ENCODE measurements around the gene RGL4.

RGL4 gene

DNA sequence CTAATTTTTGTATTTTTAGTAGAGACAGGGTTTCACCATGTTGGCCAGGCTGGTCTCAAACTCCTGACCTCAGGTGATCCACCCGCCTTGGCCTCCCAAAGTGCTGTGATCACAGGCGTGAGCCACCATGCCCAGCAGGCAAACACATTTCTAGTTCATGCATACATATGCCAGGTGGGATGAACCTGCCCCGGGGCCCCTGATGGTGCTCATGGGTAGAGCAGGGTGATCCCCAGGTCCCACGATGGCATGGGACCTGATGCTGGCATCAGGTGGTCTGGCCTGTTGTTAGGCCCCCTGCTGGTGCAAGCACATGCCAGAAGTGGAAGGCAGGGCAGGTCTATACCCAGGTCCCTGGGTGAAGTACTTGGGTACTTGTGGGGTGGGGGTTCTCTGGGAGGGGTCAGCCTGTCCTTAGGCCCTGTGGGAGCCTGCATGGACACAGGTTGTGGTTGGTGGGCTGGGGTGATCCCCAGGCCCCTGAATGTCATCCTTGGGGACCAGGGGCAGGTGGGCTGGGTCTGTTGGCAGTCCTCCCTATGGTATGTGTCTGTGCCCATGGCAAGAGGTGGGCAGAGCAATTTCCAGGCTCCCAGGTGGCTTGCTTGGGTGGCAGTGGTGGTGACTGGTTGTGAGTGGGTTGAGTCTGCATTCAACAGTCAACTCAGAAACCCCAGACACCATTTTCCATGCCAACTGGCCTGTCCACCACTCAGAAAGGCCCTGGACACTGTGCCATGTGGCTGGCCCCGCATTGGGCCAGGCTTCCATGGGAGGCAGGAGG lies 9.6 kb upstream of the RGL4 start:
- no peak for FAIRE-seq

DNA sequence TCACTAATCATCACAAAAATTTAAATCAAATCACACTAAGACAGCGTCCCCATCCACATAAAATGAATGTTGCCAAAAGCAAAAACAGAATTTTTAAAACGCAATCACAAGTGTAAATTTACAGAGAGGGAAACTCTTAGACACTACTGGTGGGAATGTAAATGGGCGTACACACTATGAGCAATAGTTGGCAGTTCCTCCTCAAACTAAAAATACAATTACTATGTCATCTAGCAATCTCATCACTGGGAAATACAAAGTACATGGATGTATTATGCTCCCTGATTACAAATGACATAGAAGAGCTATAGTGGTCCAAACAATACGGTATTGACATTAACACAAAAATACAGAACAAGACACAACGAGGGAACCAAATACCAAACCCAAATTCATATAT lies 8.7 kb upstream of the RGL4 start:
- no peak for FAIRE-seq

GRCh38 chr22:23682827-23683355 lies 7.9 kb upstream of the RGL4 start:
- no peak for FAIRE-seq

- FAIRE-seq = no peak
These were observed 7.3 kb upstream of the RGL4 start for GRCh38 chr22:23683545-23683944.

DNA sequence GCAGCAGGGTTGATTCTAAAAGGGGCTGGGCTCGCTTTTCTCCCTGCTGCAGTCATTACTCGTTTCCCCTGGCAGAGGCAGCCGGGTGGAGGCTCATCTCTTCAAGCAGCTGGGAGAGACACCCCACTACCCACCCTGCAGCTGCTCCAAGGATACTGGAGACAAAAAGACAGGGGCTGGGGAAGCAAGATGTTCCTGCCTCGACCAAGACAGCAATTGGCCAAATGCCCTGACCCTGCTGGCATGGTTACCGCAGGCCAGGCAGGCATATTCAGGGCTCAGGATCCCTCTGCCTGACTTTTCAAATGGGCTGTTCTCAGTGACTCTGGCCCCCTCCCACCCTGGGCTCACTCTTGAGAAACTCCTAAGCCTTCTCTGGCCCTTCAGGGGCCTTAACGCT lies 6.8 kb upstream of the RGL4 start:
- FAIRE-seq = no peak

GRCh38 chr22:23684561-23685031 lies 6.2 kb upstream of the RGL4 start:
- FAIRE-seq = no peak

DNA sequence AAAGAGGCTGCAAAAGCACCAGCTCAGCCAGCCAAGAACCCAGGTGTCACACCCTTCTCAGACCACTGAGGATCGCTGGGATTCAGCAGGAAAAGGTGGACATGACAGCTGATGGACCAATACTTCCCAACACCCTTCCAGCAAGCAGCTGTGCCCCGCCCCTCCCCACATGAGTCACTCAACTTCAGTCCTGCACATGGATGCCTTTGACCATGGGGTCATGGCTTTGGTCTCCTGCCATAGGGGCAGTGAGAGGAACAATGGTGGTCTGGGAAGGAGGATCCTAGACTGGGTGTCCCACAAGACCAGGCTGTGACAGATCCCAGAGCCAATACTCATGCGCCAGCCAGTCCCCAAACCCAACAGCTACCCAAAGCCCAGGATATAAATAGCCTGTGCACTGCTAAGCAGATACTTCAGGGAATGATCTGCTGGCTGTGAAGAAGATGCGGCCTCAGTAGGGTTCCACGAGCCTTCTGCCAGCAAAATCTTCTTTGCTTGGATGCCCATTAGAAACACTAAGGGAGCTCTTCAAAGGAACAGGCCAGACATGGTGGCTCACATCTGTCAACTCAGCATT lies 5.5 kb upstream of the RGL4 start:
- no peak for FAIRE-seq

DNA sequence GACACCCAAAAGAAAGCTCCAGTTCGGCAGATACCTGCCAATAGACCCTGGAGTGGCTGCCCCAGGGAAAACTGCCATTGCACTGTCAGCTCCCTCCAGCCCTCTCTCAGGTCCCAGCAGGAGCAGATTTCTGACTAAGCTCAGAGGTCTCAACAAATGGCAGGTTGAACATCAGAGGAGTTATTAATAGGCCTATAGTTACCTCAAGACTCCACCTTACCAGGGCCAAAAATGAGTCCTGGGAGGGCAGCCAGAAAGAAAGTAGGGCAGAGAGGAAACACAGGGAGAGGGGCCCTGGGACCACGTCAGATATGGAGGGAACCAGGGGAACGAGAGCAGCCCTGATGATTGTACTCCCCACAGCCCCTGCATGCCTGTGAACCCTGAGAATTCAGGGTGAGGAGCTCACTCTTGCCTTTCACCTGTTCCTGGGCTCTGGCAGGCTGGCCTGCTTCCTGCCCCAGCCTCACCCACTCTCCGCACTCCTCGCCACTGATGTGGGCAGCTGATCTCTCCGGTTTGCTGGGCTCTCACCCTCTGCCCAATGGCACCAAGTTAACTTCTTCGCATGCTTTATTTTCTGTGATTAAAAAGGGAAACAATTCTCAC lies 4.3 kb upstream of the RGL4 start:
- no peak for FAIRE-seq

DNA sequence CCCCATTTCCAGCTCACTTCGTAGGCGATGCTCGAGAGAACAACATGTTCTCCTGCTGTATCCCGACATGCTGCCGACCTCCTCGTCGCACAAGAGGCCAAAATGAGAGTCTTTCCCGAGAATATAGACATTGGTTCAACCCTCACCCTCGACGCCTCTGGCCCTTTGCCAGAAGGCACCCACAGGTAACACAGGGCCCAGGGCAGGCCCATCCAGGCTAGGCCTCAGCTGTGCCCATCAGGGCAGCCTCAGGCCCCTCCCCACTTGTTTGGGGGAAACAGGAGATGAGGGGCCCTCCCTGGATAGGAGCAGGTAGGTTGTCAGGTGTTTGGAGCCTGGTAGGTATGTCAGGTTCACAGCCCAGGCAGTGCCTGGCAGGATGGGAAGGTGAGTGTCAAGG lies 2.7 kb upstream of the RGL4 start:
- FAIRE-seq = no peak

DNA sequence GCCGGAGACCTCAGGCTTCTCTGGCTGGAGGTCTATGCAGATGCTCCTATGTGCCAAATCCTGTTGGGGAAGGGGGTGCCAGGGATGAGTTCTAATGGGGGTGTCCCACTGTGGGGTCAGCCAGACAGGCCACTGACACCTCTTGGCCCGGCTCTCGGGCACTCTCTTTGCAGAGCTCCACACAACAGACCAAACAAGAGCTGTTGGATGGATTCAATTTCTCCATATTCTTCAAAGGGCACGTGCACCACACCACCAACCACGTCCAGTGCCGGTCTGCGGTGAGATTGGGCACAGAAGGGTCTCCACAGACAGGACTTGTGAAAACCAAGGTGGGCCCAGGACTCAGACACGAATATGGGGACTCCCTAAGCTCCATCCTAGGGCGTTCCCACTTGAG lies 2.2 kb upstream of the RGL4 start:
- FAIRE-seq = no peak

GRCh38 chr22:23689414-23689813 lies 1.4 kb upstream of the RGL4 start:
- no peak for FAIRE-seq

DNA sequence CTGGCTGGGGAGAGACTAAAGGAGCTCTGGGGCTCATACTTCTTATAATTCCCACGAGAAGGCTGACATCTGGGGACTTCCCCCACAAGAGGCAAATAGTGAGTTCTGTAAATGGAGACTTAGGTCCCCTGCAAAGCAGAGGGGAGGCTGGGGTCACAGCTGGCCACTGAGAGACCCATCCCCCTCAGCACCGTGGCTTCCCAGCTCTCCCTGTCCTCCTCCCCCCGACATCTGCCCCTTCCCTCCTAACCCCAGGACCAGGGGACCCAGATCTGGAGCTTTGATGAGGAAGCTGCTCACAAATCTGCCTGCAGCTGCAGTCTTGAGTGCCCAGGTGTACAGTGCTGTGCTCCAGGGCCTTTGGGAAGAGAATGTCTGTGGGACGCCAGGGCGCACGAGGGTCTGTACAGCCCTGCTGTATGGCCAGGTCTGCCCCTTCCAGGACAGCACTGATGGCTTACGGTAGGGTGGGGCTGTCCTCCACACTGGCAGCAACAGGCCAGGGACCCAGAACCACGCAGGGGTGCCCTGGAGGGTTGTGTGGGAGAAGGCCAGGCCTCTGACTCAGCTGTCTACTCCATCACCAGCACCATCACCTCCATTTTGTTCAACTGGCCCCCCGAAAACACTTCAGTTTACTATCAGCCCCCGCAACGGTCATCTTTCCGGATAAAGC lies 1.1 kb downstream of the RGL4 start:
- no peak for FAIRE-seq

- FAIRE-seq = no peak
These were observed 1.9 kb downstream of the RGL4 start for GRCh38 chr22:23692598-23693291.

DNA sequence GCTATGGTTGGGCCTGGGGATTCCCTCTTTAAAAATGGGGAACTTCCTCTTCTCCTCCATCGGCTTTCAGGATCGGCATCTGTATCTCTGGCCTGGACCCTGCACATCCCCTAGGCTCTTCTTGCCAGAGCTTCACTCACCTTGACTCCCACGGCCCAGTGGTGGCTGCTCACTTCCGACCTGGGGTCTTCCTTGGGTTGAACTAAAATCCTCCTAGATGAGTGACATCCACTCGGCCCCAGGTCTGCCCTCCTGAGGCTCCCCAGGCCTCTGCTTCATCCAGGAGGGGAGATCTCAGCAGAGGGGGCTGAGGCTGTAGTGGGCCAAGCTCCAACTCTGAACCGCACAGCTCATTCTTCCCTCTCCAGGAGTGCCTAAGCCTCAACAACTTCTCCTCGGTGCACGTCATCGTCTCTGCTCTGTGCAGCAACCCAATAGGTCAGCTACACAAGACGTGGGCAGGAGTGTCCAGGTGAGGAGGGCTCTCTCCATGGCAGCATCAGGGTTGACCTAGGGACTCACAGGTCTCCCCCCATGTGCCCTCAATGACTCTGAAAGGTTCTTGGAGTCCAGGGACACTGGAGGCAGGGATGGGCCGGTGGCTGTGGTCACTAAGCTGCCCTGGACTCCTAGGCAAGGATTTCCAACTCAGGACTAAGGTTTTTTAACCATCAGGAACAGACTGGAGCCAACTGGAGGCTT lies 3.3 kb downstream of the RGL4 start:
- no peak for FAIRE-seq

DNA sequence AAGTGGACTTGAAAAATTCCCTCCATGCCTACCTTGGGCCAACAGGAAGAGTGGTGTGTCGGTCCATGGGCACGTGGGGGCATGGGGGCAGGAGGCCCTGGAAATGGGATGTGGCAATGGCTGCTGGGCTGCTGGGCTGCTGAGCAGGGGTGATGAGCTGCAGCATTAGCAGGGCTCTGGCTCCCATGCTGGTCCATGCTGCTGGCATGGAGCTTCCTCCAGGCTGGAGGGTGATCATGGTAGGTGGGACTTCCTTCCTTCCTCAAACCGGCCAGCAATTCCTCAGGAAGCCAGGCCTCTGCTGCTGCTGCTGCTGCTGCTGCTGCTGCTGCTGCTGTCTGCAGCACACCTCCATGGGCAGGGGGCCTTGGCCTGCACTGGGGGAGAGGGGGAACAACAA lies 4.3 kb downstream of the RGL4 start:
- no peak for FAIRE-seq

DNA sequence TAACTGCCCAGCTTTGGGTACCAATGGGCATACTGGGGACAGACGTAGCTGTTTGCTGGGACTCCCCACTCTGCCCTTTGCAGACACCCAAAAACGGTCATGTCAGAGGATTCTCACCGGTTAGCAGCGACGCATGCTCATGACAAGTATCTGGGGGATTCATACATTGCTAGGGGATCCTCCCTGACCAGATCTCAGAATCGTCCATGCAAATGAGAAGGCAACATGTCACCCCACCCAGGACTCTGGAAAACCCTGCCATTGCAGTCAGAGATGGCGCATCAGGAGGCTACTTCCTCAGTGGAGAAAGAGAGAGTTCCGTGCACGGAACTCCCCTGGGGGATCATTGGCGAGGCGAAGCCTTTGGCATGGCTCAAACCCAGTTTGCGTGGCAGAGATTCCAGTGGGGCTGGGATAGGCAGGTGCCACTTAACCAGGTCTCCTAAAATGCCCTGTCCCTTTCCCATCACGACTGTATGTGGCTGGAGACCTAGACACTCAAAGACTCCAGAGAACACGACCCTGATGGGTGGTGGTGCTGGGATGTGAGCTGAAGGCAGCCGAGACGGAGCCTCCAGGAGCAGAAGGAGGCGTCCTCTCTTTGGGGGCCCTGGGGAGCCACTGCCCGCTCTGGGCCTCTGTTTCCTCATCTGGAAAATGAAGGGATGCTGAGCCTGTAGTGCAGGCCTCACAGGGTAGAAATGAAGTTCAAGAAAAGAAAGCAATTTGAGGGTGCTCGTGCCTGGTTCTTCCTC lies 4.9 kb downstream of the RGL4 start:
- FAIRE-seq = no peak

- FAIRE-seq = no peak
These were observed 5.6 kb downstream of the RGL4 start for GRCh38 chr22:23696326-23696851.

DNA sequence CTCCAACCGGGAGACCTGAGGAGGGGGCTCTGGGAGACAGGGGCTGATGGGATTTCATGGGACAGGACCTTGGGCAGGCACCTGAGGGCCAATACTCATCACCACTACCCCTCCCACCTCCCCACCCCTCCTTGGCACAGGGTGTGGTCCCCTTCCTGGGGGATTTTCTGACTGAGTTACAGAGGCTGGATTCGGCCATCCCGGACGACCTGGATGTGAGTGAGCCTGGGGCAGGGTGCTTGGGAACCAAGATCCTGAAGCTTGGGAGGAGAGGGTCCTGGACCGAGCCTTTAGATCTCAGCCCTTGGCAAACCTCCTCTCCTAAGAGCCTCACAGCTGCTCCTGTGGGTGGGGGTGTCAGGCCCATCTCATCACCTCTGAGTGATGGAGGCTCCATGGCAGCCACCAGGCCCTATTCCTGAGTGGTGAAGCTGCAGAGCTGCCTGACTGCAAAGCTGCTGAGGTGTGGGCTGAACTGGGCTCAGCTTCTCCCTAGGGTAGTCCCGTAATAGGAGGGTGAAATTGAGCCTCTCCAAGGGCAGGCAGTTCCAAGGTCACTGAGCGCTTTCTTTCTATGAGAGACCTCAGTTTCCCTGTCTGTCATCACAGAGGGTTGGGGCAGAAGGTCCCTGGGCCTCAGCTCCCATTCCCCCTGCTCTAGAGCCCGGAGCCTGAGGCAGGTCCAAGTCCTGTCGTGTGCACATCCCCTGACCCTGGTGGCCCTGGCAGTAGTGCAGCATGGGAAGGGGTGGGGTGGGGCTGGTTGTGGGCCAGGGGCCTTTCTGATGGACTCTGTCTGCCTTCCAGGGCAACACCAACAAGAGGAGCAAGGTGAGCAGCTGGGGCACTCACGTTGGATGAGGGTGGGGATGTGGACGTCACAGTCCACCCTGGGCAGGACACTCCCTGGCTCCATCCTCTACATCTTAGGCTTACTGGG lies 6.5 kb downstream of the RGL4 start:
- FAIRE-seq = no peak

- FAIRE-seq = no peak
These were observed 7.3 kb downstream of the RGL4 start for GRCh38 chr22:23698094-23698493.
